GM18519 (cell line): ENCODE data around the gene DRC7.
"Not testable (repeated sequence)": the region's sequence is repeated elsewhere in the genome, so short reads cannot be mapped to it uniquely, and the experiment has no call there.

Experiments used
- ATAC-seq: cut with Tn5 transposase; IDR thresholded peaks from one replicate; pipeline ENCODE4 v1.9.1; 2021; ENCODE audit warnings: mild to moderate bottlenecking, moderate library complexity; ENCODE audit not compliant: unreplicated experiment, low FRiP score

The DRC7 gene

DNA sequence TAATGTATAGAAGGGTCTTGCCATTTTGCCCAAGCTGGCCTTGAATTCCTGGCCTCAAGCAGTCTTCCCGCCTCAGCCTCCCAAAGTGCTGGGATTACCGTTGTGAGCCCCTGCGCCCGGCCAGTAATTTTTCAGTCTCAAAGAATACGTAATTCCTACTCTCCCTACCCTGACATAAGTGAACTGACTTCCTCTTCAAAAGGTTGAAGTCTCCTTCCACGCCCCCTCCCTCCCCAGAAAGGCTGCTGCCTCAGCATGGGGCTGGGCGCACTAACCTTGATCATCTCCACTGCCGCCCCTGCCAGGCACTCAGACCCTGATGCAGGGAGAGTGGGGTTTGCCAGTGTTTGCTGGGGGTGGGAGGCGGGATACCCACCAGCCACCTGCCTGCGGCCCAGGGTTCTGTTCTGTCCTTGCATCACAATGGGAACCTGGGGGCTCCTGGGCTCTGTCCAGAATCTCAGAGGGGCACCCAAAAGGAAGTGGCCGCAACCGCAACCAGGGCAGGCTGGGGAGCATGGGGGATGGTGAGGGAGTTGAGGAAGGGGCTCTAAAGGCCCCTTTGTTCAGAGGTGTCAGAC, 80.2 kb downstream of the DRC7 start:
- ATAC-seq, result no peak

DNA sequence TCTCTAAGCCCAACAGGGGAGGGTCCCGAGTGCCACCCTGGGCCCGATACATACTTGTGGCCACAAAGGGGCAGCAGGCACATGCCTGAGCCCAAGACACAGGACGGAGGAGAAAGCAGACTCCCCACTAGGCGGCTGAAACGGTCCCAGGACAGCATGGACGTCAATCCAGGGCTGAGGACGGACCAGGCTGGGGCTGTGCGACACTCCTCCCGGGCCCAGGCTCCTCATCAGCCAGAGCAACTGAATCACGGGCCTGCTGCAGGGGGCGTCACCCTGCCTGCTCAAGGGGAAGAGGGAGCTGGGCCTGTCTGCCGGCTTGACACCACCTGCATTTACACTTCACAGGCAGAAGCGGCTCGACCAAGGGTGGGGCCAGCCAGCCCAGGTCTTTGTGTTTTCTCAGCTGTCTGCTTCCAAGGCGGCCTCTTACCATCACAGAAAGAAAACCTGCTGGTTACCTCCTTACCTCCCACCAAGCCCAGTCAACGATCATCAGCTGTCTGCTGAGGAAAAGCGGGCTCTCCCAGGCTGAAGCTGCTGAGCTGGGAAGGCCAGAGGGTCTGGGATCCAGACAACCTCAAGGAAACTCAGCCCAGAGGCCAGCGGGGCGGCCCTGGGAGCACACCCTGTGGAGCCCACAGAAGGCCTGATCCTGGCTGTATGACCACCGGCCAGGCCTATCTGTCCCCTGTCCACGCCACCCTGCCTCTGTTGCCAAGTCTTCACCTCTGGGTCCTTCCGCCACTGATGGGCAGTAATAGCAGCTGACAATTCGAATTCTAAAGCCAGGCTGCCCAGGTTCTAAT, 81.3 kb downstream of the DRC7 start:
- no peak for ATAC-seq

DNA sequence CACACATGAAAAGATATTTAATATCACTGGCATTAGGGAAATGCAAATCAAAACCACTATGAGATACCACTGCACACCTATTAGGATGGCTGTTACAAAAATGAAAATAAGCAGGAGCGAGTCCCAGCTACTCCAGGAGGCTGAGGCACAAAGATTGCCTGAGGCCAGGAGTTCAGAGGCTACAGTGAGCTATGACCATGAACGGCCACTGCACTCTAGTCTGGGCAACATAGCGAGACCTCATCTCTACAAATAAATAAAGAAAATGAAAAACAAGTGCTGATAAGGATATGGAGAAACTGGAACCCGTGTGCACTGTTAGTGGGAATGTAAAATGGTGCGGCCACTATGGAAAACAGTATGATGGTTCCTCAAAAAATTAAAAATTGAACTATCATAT, 84.1 kb downstream of the DRC7 start:
- ATAC-seq, result no peak

DNA sequence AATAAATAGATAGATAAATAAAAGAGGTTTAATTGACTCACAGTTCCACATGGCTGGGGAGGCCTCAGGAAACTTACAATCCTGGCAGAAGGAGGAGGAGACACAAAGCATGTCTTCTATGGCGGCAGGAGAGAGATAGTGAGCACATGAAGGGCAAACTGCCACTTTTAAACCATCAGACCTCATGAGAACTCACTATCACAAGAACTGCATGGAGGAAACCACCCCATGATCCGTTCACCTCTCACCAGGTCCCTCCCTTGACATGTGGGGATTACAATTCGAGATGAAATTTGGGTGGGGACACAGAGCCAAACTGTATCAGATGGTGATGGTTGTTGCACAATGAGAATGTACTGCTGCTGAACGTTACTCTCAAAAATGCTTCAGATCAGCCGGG, 85.2 kb downstream of the DRC7 start:
- not testable (repeated sequence) for ATAC-seq

DNA sequence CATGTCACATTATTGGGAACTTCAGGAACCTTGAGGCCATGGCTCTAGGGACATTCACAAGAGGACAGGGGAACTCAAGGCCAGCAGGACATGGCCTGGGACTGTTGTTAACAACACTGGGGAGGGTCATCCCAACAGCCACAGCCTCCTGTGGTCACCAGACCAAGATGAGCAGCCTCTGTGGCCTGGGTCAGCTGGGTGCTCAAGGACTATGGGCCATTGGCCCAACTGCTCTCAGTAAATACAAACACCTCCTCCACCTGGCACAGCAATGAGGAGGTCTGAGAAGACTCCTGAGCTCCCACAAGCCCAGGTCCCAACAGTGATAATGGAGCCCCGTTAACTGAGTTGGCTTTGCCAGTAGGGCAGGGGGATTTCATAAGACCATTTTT, 86.7 kb downstream of the DRC7 start:
- no peak for ATAC-seq
